Kidney epithelial cell (primary cell): ENCODE results near the gene MAPKAP1. TPM values are rescaled to one million over a fixed set of nuclear protein-coding genes. Genes with fewer than 3 reads are reported as not detected.

ENCODE experiments used
- DNase-seq: peaks from one replicate; pipeline ENCODE4 v3.0.0-alpha.2; 2010; ENCODE audit warnings: low read depth
- H3K27me3 ChIP-seq: 2 replicates; pipeline ENCODE4 v1.6.0; 2011; ENCODE audit warnings: low read length; ENCODE audit not compliant: control insufficient read depth, insufficient read depth
- H3K36me3 ChIP-seq: 2 replicates; pipeline ENCODE4 v1.5.1; 2011; ENCODE audit warnings: low read length; ENCODE audit not compliant: control insufficient read depth, insufficient read depth
- H3K4me3 ChIP-seq: 2 replicates; pipeline ENCODE4 v1.5.1; 2011; ENCODE audit warnings: low read depth, mild to moderate bottlenecking, control low read depth, low read length
- total RNA-seq: library from RNA; depleted of rRNA; stranded (reverse); fragments of >200 nt; gene quantifications from 2 replicates; pipeline ENCODE4 v1.2.3, GENCODE V29; 2015
- TF ChIP-seq, protein P1 (sequence below): IDR thresholded peaks from 2 replicates; pipeline ENCODE4 v1.5.1; 2011; ENCODE audit warnings: mild to moderate bottlenecking, moderate library complexity, low read length, control low read depth, inconsistent platforms; ENCODE audit not compliant: insufficient read depth, poor library complexity, severe bottlenecking

The MAPKAP1 gene
- total RNA-seq, 1 donor from 2014 or later = 101 TPM

- no peaks in the 10 kb centered on the region for H3K27me3 ChIP-seq
- DNase-seq = no peak
- no peak overlapping the region for H3K4me3 ChIP-seq
- no peaks in the 10 kb centered on the region for H3K36me3 ChIP-seq
- TF ChIP-seq, protein P1, sequence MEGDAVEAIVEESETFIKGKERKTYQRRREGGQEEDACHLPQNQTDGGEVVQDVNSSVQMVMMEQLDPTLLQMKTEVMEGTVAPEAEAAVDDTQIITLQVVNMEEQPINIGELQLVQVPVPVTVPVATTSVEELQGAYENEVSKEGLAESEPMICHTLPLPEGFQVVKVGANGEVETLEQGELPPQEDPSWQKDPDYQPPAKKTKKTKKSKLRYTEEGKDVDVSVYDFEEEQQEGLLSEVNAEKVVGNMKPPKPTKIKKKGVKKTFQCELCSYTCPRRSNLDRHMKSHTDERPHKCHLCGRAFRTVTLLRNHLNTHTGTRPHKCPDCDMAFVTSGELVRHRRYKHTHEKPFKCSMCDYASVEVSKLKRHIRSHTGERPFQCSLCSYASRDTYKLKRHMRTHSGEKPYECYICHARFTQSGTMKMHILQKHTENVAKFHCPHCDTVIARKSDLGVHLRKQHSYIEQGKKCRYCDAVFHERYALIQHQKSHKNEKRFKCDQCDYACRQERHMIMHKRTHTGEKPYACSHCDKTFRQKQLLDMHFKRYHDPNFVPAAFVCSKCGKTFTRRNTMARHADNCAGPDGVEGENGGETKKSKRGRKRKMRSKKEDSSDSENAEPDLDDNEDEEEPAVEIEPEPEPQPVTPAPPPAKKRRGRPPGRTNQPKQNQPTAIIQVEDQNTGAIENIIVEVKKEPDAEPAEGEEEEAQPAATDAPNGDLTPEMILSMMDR = no peak
Observed at GRCh38 chr9:125505988-125506438, 201.0 kb downstream of the MAPKAP1 start.

DNA sequence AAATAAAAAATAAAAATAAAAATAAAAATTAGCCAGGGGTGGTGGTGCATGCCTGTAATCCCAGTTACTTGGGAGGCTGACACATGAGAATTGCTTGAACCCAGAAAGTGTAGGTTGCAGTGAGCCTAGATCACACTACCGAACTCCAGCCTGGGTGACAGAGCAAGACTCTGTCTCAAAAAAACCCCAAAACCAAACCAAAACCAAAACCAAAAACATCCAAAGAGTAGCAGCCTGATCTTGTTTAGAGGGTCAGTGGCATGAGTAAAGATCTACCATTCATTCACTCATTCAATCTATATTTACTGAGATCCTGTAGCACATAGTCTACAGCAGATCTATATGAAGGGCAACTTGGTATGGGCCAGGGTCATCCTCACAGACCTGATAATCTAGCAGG, 202.4 kb downstream of the MAPKAP1 start:
- H3K27me3 ChIP-seq = no peaks in the 10 kb centered on the region
- no peak overlapping the region for H3K4me3 ChIP-seq
- no peak for DNase-seq
- no peaks in the 10 kb centered on the region for H3K36me3 ChIP-seq
- TF ChIP-seq, protein P1 = no peak

GRCh38 chr9:125497906-125498305, 209.1 kb downstream of the MAPKAP1 start:
- Histone ChIP-seq H3K36me3 (no peaks in the 10 kb centered on the region), H3K27me3 (no peaks in the 10 kb centered on the region), H3K4me3 (no peak overlapping the region)
- no peak for DNase-seq
- TF ChIP-seq, protein P1 = no peak

GRCh38 chr9:125497478-125497877, 209.5 kb downstream of the MAPKAP1 start:
- Histone ChIP-seq H3K36me3 (no peaks in the 10 kb centered on the region), H3K27me3 (no peaks in the 10 kb centered on the region), H3K4me3 (no peak overlapping the region)
- DNase-seq = no peak
- TF ChIP-seq, protein P1 = no peak

DNA sequence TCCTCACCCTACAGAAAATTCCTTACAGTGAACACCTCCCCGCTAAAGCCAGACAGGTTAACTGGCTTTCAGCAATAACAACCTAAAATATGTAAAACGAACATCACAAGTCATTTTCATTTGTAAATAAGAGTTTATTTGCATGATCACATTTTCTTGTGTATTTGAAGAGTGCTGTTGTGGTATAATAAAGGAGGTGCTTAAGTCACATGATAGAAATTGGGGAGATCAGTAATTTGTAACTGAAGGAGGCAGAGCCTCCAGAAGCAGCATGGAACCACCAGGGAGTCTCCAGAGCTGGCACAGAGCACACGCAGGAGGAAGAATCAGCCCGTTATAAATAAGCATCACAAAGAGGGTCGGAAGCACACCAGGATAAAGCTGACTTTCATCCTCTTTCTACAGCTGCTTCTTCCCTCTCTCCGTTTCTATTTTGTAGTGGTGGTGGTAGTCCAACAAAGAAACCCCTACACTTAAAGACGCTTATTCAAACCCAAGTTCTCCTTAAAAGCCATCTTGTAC, 210.6 kb downstream of the MAPKAP1 start:
- Histone ChIP-seq H3K27me3 (no peaks in the 10 kb centered on the region), H3K4me3 (no peak overlapping the region), H3K36me3 (no peaks in the 10 kb centered on the region)
- no peak for DNase-seq
- TF ChIP-seq, protein P1 = no peak
